GM13976 (cell line): ENCODE results near the gene SRD5A1.

Source experiments
- DNase-seq: peaks from one replicate; pipeline ENCODE4 v3.0.0; 2012; ENCODE audit warnings: low spot score
- CTCF ChIP-seq: IDR thresholded peaks from 2 replicates; pipeline ENCODE4 v1.5.1; 2012; ENCODE audit warnings: borderline replicate concordance, mild to moderate bottlenecking; ENCODE audit not compliant: insufficient read depth; ENCODE audit errors: extremely low read depth, missing control alignments, control extremely low read depth
- in situ Hi-C: fragments of 300-500 bp; cut with MboI; formaldehyde crosslinking; loops from one replicate; pipeline ENCODE4 v1.12.0; 2022; ENCODE audit warnings: low sequenced_read_pairs, mixed read lengths, inconsistent platforms; ENCODE audit not compliant: unreplicated experiment

The SRD5A1 gene

DNA sequence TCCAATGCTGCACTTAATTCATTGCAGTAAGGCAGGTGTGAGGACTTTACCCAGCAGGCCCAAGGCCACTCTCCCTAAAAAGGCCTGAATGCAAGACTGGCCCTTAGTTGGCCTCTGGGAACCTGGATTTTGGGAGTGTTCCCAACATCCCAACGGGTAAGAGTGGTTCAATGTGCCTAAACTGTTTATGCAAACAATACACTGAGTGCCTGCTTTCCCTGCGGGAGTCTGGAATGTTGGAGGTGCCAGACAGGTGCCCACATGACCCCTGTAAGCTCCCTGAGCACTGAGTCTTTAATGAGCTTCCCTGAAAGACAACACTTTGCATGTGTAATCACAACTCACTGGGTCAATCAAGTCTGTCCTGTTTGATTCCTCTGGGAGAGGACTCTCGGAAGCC is 37.8 kb upstream of the SRD5A1 start:
- DNase-seq: no peak
- no peak for TF ChIP-seq CTCF
- in situ Hi-C loops: no loop called here

DNA sequence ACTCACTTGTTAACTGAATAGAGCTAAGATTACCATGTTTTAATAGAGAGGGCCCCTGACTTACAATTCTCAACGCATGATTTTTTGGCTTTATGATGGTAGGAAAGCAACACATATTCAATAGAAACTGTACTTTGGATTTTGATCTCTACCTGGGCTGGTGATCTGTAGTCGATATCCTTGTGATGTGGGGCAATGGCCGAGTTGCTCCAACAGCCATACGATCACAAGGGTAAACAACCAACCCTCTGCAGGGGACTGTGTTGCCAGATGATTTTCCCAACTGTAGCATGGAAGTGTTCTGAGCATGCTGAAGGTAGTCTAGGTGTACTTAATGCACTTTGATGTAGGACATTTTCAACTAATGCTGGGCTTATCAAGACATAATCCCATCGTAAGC is 36.9 kb upstream of the SRD5A1 start:
- no peak for DNase-seq
- in situ Hi-C loops: no loop called here
- TF ChIP-seq CTCF: no peak

- no peak for DNase-seq
- in situ Hi-C loops: no loop called here
- TF ChIP-seq CTCF: no peak
Measured at GRCh38 chr5:6597557-6597956, 35.7 kb upstream of the SRD5A1 start.

- no peak for DNase-seq
- TF ChIP-seq CTCF: no peak
- in situ Hi-C loops: no loop called here
Measured at GRCh38 chr5:6598351-6598900, 34.8 kb upstream of the SRD5A1 start.

- TF ChIP-seq CTCF: no peak
- no peak for DNase-seq
- in situ Hi-C loops: no loop called here
Measured at GRCh38 chr5:6599739-6600138, 33.5 kb upstream of the SRD5A1 start.

- in situ Hi-C loops: no loop called here
- no peak for TF ChIP-seq CTCF
- no peak for DNase-seq
Measured at GRCh38 chr5:6601271-6601670, 32.0 kb upstream of the SRD5A1 start.

- TF ChIP-seq CTCF: no peak
- DNase-seq: no peak
- in situ Hi-C loops: no loop called here
Measured at GRCh38 chr5:6601816-6602215, 31.4 kb upstream of the SRD5A1 start.
